Thoracic aorta endothelial cell (primary cell): Measurements from ENCODE around the gene KSR1. TPM values are rescaled to one million over a fixed set of nuclear protein-coding genes. Genes with fewer than 3 reads are reported as not detected.

Experiments
- small RNA-seq: library from RNA; depleted of rRNA; stranded (forward); fragments of <200 nt; gene quantifications from one replicate; pipeline ENCODE3, GENCODE V24; 2012
- total RNA-seq: library from RNA; depleted of rRNA; stranded (reverse); fragments of >200 nt; gene quantifications from 2 replicates; pipeline ENCODE4 v1.2.3, GENCODE V29; 2012

Gene KSR1
- total RNA-seq, result 50.7 and 65.6 TPM in 2 replicates

GRCh38 chr17:27455914-27456680 is at the start of gene KSR1:
Gene KSR1 (plus strand): TSS chr17:27456448. CDS start chr17:27456644, 196 bp downstream.

DNA sequence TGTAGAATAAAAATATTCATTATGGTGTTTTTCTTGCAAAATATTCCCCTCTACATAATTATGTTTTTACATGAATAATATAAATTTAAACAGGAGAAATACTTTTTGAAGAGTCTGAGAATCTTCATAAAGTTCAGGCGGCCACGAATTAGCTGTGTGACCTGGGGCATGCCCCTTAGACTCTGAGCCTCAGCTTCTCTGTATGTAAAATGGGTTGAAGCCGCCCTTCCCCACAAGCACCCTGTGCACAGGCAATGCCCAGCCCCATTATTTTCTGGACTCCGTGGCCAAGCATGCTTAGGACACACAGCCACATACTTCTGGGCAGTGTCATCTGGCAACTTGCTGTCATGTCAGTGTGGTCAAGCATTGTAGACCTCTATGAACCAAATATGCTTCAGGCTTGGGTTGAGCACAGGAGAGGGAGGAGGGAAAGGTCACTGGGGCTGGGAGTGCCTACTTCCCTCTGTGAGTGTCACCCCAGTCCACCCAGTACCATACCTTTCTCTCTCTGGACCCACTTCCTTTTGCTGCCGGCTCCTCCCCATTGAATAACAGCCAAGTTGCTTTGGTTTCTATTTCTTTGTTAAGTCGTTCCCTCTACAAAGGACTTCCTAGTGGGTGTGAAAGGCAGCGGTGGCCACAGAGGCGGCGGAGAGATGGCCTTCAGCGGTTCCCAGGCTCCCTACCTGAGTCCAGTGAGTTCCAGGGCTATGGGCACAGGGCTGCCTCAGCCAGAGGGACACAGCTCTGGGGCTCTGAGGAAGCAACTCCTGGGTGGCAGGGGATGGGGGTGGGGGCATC is 174.6 kb downstream of the KSR1 start, which contains the start of gene LGALS9:
LGALS9 (plus strand) TSS at position 582 of the 804 bp plus-strand sequence; CDS start at position 660, 78 bp downstream.

Small RNA genes within 50 kb of the gene (small RNA-seq; reads per million reads assigned to genes)
- not detected for gene AC015688.5

Other genes starting within 250 kb of the KSR1 start
- gene WSB1, start 162.3 kb upstream of the KSR1 start, total RNA-seq, result 370 and 552 TPM in 2 replicates
- 5.6 and 12.3 TPM in 2 replicates for gene LGALS9, start 174.7 kb downstream of the KSR1 start, total RNA-seq